GM19463 (cell line): Measurements from ENCODE around the gene AMDHD2.
A peak's percentile ranks its signal among the peaks of the same experiment; 100 is the strongest.
"Not testable (repeated sequence)": the region's sequence is repeated elsewhere in the genome, so short reads cannot be mapped to it uniquely, and the experiment has no call there.

ENCODE experiments used
- ATAC-seq: cut with Tn5 transposase; IDR thresholded peaks from one replicate; pipeline ENCODE4 v1.9.1; 2021; ENCODE audit warnings: mild to moderate bottlenecking, moderate library complexity; ENCODE audit not compliant: unreplicated experiment

The AMDHD2 gene

GRCh38 chr16:2531696-2532493 is 11.7 kb downstream of the AMDHD2 start:
- ATAC-seq, result peak; percentile 90

- no peak for ATAC-seq
Measured at GRCh38 chr16:2532494-2533141, 12.4 kb downstream of the AMDHD2 start.

- not testable (repeated sequence) for ATAC-seq
Measured at GRCh38 chr16:2533142-2533755, 13.1 kb downstream of the AMDHD2 start.

GRCh38 chr16:2533912-2534311 is 13.7 kb downstream of the AMDHD2 start:
- no peak for ATAC-seq

GRCh38 chr16:2534335-2534734 is 14.2 kb downstream of the AMDHD2 start:
- not testable (repeated sequence) for ATAC-seq

- ATAC-seq, result no peak
Measured at GRCh38 chr16:2535625-2536013, 15.4 kb downstream of the AMDHD2 start.

GRCh38 chr16:2537451-2538379 is 17.5 kb downstream of the AMDHD2 start, which contains the start of gene PDPK1:
Gene PDPK1, plus strand, starts transcription at chr16:2538021. Its CDS starts 92 bp downstream, at chr16:2538113.
- ATAC-seq, result peak; percentile 90

- ATAC-seq, result not testable (repeated sequence)
Measured at GRCh38 chr16:2539192-2539844, 19.1 kb downstream of the AMDHD2 start.

- not testable (repeated sequence) for ATAC-seq
Measured at GRCh38 chr16:2539845-2540458, 19.8 kb downstream of the AMDHD2 start.

GRCh38 chr16:2540912-2541311 is 20.7 kb downstream of the AMDHD2 start:
- not testable (repeated sequence) for ATAC-seq

GRCh38 chr16:2541409-2541808 is 21.2 kb downstream of the AMDHD2 start:
- not testable (repeated sequence) for ATAC-seq

GRCh38 chr16:2543771-2544170 is 23.6 kb downstream of the AMDHD2 start:
- not testable (repeated sequence) for ATAC-seq

- ATAC-seq, result not testable (repeated sequence)
Measured at GRCh38 chr16:2550283-2550878, 30.2 kb downstream of the AMDHD2 start.

GRCh38 chr16:2551420-2551889 is 31.3 kb downstream of the AMDHD2 start:
- not testable (repeated sequence) for ATAC-seq

GRCh38 chr16:2554709-2555425 is 34.7 kb downstream of the AMDHD2 start:
- not testable (repeated sequence) for ATAC-seq

- not testable (repeated sequence) for ATAC-seq
Measured at GRCh38 chr16:2557150-2557549, 37.0 kb downstream of the AMDHD2 start.

- peak; percentile 54 for ATAC-seq
Measured at GRCh38 chr16:2560131-2560797, 40.1 kb downstream of the AMDHD2 start.

- peak; percentile 62 for ATAC-seq
Measured at GRCh38 chr16:2560798-2561133, 40.6 kb downstream of the AMDHD2 start.
